SK-N-MC (cell line): ENCODE data around the gene AUTS2.

Source experiments
- EZH2 ChIP-seq: fragments of 200-600 bp; sonication (generic); IDR thresholded peaks from one replicate; pipeline ENCODE4 v1.6.1; 2017; ENCODE audit warnings: antibody characterized with exemption
- POLR2AphosphoS5 ChIP-seq: IDR thresholded peaks from 2 replicates; pipeline ENCODE4 v1.6.1; 2012; ENCODE audit warnings: mild to moderate bottlenecking, low read depth, low read length, borderline replicate concordance

DNA sequence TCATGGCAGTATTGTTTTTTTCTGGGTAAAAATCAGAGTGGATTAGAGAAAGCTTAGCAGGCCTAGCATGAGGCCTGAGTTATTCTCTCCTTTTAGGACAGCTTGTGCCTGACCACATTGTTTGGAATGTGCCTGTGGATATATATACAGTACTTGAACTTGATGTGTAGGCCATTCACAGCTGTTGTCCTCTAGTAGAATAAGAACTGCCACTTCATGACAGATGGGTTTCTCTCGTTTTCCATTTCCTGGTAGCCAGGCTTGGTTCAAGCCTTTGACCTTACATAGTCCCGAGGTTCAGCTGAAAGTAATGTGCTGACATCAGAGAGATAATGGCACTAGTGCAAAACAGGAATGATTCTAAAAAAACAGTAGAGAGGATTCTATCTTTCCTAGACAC, 473.9 kb downstream of the AUTS2 start:
- TF ChIP-seq POLR2AphosphoS5 (no peak), EZH2 (no peak)
